GM12878 (cell line): ENCODE measurements around the gene MIER1. TPM values are rescaled to one million over a fixed set of nuclear protein-coding genes. Genes with fewer than 3 reads are reported as not detected.

ENCODE experiments used
- ATAC-seq: fragments of 200-7000 bp; cut with Tn5 transposase; 3 replicates; pipeline ENCODE4 v1.9.1; 2020; ENCODE audit warnings: mild to moderate bottlenecking, moderate library complexity
- BruUV-seq: library from RNA; stranded (reverse); fragments of 400-500 nt; replicated peaks from 2 replicates; lab custom pipeline; 2021; lab: Mats Ljungman, UMichigan
- CTCF ChIA-PET: fragments of 300-600 bp; sonication (Branson Sonifier 250); formaldehyde crosslinking; extraction: SDS; loops from one replicate; lab custom pipeline; 2021; ENCODE audit warnings: inconsistent platforms; lab: Yijun Ruan, JAX
- POLR2A ChIA-PET: fragments of 350-600 bp; formaldehyde crosslinking; extraction: SDS; loops from one replicate; lab custom pipeline; 2021; ENCODE audit warnings: inconsistent platforms; lab: Charles Lee
- RAD21 ChIA-PET: fragments of 300-600 bp; sonication (Branson Sonifier 250); formaldehyde crosslinking; loops from one replicate; lab custom pipeline; 2023; ENCODE audit warnings: antibody characterized with exemption; ENCODE audit not compliant: unreplicated experiment; lab: Charles Lee
- SMC1A ChIA-PET: fragments of 300-600 bp; sonication (Branson Sonifier 250); formaldehyde crosslinking; loops from one replicate; lab custom pipeline; 2023; ENCODE audit not compliant: unreplicated experiment, uncharacterized antibody; lab: Charles Lee
- DNase-seq: peaks from one replicate; pipeline ENCODE4 v3.0.0-alpha.2; 2011; ENCODE audit warnings: low read depth, low spot score
- FAIRE-seq: peaks from 3 replicates; lab custom pipeline; 2011; peaks lifted over from hg19 to GRCh38; lab: Jason Lieb, UNC
- H2AFZ ChIP-seq: 2 replicates; pipeline ENCODE4 v1.6.0; 2011; ENCODE audit warnings: low read depth, low read length, control low read depth; ENCODE audit not compliant: control insufficient read depth
- H3K27ac ChIP-seq: 2 replicates; pipeline ENCODE4 v1.5.1; 2011; ENCODE audit warnings: control low read depth; ENCODE audit not compliant: control insufficient read depth, insufficient read depth
- H3K27me3 ChIP-seq, 2 experiments: replicated peaks in 1 of 2; 2 replicates each; pipeline versions ENCODE4 v1.6.0 to v1.6.1; 2011; ENCODE audit warnings: low read length in 1 of 2; ENCODE audit not compliant: control insufficient read depth in 2 of 2, insufficient read depth in 2 of 2
- H3K36me3 ChIP-seq, 2 experiments: 2 replicates each; pipeline ENCODE4 v1.5.1; 2011; ENCODE audit warnings: low read length in 1 of 2; ENCODE audit not compliant: control insufficient read depth in 2 of 2, insufficient read depth in 2 of 2
- H3K4me1 ChIP-seq: 2 replicates; pipeline ENCODE4 v1.6.1; 2011; ENCODE audit warnings: mild to moderate bottlenecking, low read length, moderate library complexity, mixed read lengths; ENCODE audit not compliant: control insufficient read depth, insufficient read depth
- H3K4me2 ChIP-seq: 2 replicates; pipeline ENCODE4 v1.6.0; 2011; ENCODE audit warnings: control low read depth; ENCODE audit not compliant: control insufficient read depth, insufficient read depth
- H3K4me3 ChIP-seq: fragments of 200-600 bp; sonication (generic); 2 replicates; pipeline ENCODE4 v1.5.1; 2016
- H3K79me2 ChIP-seq: 2 replicates; pipeline ENCODE4 v1.6.0; 2011; ENCODE audit warnings: low read length; ENCODE audit not compliant: control insufficient read depth, insufficient read depth
- H3K9ac ChIP-seq: 2 replicates; pipeline ENCODE4 v1.8.0; 2011; ENCODE audit warnings: low read length, control low read depth, mixed read lengths; ENCODE audit not compliant: control insufficient read depth, insufficient read depth
- H3K9me3 ChIP-seq: replicated peaks from 3 replicates; pipeline ENCODE4 v1.5.1; 2011; ENCODE audit warnings: mild to moderate bottlenecking, low read length; ENCODE audit not compliant: control insufficient read depth, insufficient read depth
- H4K20me1 ChIP-seq: 2 replicates; pipeline ENCODE4 v1.6.0; 2011; ENCODE audit not compliant: control insufficient read depth, insufficient read depth
- BMI1 ChIP-seq: fragments of 450-650 bp; IDR thresholded peaks from 2 replicates; pipeline ENCODE4 v1.6.1; 2016; ENCODE audit warnings: mild to moderate bottlenecking, moderate library complexity, borderline replicate concordance
- CBX5 ChIP-seq: sonication (generic); IDR thresholded peaks from 2 replicates; pipeline ENCODE4 v1.6.1; 2016; ENCODE audit warnings: low read depth, moderate library complexity, mild to moderate bottlenecking, inconsistent platforms
- CREB1 ChIP-seq: IDR thresholded peaks from 2 replicates; pipeline ENCODE4 v1.6.1; 2012; ENCODE audit warnings: low read depth, mild to moderate bottlenecking, inconsistent platforms
- IRF4 ChIP-seq: IDR thresholded peaks from 2 replicates; pipeline ENCODE4 v1.6.1; 2011; ENCODE audit warnings: low read depth, low read length
- MEF2A ChIP-seq: IDR thresholded peaks from 2 replicates; pipeline ENCODE4 v1.6.1; 2011; ENCODE audit warnings: low read depth, mild to moderate bottlenecking, low read length, moderate library complexity; ENCODE audit not compliant: insufficient read depth
- NR2C1 ChIP-seq: fragments of 450-650 bp; IDR thresholded peaks from 2 replicates; pipeline ENCODE4 v1.6.1; 2017; ENCODE audit warnings: antibody characterized with exemption, mild to moderate bottlenecking, moderate library complexity
- PAX5 ChIP-seq: IDR thresholded peaks from 2 replicates; pipeline ENCODE4 v1.6.1; 2011; ENCODE audit warnings: low read depth, low read length, borderline replicate concordance
- POU2F2 ChIP-seq: IDR thresholded peaks from 3 replicates; pipeline ENCODE4 v1.6.1; 2011; ENCODE audit warnings: low read depth, mild to moderate bottlenecking, low read length, borderline replicate concordance
- PRDM15 ChIP-seq: fragments of 450-650 bp; formaldehyde crosslinking; IDR thresholded peaks from 2 replicates; pipeline ENCODE4 v1.4.0; 2020; ENCODE audit warnings: mild to moderate bottlenecking, moderate library complexity
- RUNX3 ChIP-seq: IDR thresholded peaks from 2 replicates; pipeline ENCODE4 v1.6.1; 2012; ENCODE audit warnings: low read length, inconsistent platforms
- USF1 ChIP-seq: IDR thresholded peaks from 2 replicates; pipeline ENCODE4 v1.6.1; 2011; ENCODE audit warnings: borderline replicate concordance, low read depth, mild to moderate bottlenecking, moderate library complexity, mixed read lengths, low read length; ENCODE audit not compliant: insufficient read depth; ENCODE audit errors: extremely low read length
- WGBS: methylation state at CpG from one replicate; pipeline ENCODE4 v1.1.6; 2016; ENCODE audit warnings: low lambda C conversion rate; ENCODE audit not compliant: insufficient replicate concordance, insufficient coverage; ENCODE audit errors: missing lambda C conversion rate; 5-methylcytosine and 5-hydroxymethylcytosine counted together
- in situ Hi-C: fragments of 300-500 bp; cut with MboI; formaldehyde crosslinking; loops from 9 replicates; pipeline ENCODE4 v1.14.3; 2018; ENCODE audit warnings: mixed read lengths
- intact Hi-C: fragments of 100-400 bp; cut with micrococcal nuclease; formaldehyde crosslinking; loops from one replicate; pipeline ENCODE4 v1.14.2; 2022; ENCODE audit not compliant: unreplicated experiment
- polyA plus RNA-seq, 11 experiments: library from polyadenylated mRNA; depleted of rRNA in 4 of 11; unstranded in 6 of 11; stranded (reverse) in 5 of 11; fragments of >200 nt; fragmentation: Nextera tagmentation in 4 of 11; fragmentation: Illumina TruSeq in 1 of 11; extraction: Ambion mirVana in 4 of 11; extraction: Trizol in 1 of 11; gene quantifications; 1 replicate in 1 of 11; 2 replicates in 10 of 11; pipeline versions ENCODE4 v1.2.1 to v1.2.3, GENCODE V29; 2011 to 2016; ENCODE audit warnings: inconsistent platforms in 2 of 11, missing spikeins in 2 of 11, low read depth in 1 of 11
- total RNA-seq, 4 experiments: library from RNA; depleted of rRNA in 3 of 4; stranded (reverse); fragments of >200 nt in 3 of 4; fragmentation: Illumina TruSeq in 1 of 4; extraction: Trizol in 1 of 4; gene quantifications; 2 replicates each; pipeline versions ENCODE4 v1.2.1 to v1.2.3, GENCODE V29; 2013 to 2021

The MIER1 gene
- total and polyA plus RNA-seq, 10 of the 15 experiments (the other 5 are each of a cell fraction or from before 2014, with no cell fraction given): 13.6 to 39.8 (median 25.7) TPM

DNA sequence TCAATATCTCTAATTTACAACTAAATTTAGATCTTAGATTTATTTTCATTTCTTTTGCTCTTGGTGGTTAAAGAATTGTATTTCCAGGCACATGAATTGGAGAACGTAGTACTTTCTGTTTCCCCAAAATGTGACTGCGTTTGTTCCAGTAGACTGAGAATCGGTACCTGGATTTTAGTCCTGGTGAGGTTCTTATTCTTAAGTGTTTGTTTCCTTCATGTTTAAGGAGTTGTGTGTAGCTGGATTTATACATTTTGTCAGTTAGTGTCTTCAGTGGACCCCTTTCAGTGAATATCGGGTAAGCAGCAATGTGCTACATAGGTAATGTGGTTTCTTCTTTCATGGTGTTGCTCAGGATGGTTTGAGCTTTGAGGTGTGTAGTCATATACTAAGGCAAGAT lies 6.8 kb downstream of the MIER1 start:
- 2% methylated on average over 4 of the region's 4 CpGs for WGBS
- H3K36me3 ChIP-seq: no peaks in the 10 kb centered on the region; a peak in 1 of 4 replicates
- in situ Hi-C loops: loop anchor here (25.0 kb wide), 2 partner anchors 544 to 669 kb away; no protein-coding TSS in a partner anchor
- FAIRE-seq (no peak), ATAC-seq (peak; percentile 26), DNase-seq (no peak)
- no peaks in the 10 kb centered on the region for H3K27me3 ChIP-seq
- no peaks in the 10 kb centered on the region for H3K4me1 ChIP-seq
- POLR2A ChIA-PET: interaction anchor here (1.2 to 1.8 kb wide), 4 partner anchors 12 to 258 kb away, joined by 3 to 6 read pairs (median 4); partner anchors contain the start of gene SLC35D1
- H4K20me1 ChIP-seq: no peaks in the 10 kb centered on the region
- peak overlapping the region; percentile 78 for H3K4me2 ChIP-seq
- H3K4me3 ChIP-seq: peak overlapping the region; percentile 92
- peak overlapping the region; percentile 95 for H3K9ac ChIP-seq
- no peak overlapping the region; the same call in 1 of the 2 replicates for H2AFZ ChIP-seq
- CTCF ChIA-PET: no interaction called here
- BruUV-seq: no TSS peak
- no peaks in the 10 kb centered on the region for H3K9me3 ChIP-seq
- RAD21 ChIA-PET: interaction anchor here (1.4 kb wide), 1 partner anchor 64 kb away, joined by 5 read pairs; no protein-coding TSS in a partner anchor
- TF ChIP-seq IRF4: no peak
- peak; percentile 55; the same call in 1 of the 2 replicates for TF ChIP-seq RUNX3
- intact Hi-C loops: loop anchor here (2.0 to 10.0 kb wide), 5 partner anchors 53 to 657 kb away; partner anchors contain the start of genes IL23R and SERBP1
- peaks cover 95% of the 10 kb centered on the region for H3K79me2 ChIP-seq
- peak overlapping the region; percentile 94 for H3K27ac ChIP-seq
- SMC1A ChIA-PET: no interaction called here

- Histone ChIP-seq H3K4me3 (peak overlapping the region; percentile 70), H3K4me2 (peak overlapping the region; percentile 78), H3K79me2 (peaks cover 95% of the 10 kb centered on the region), H3K4me1 (no peaks in the 10 kb centered on the region), H3K9me3 (no peaks in the 10 kb centered on the region), H3K36me3 (no peaks in the 10 kb centered on the region; a peak in 1 of 4 replicates), H4K20me1 (no peaks in the 10 kb centered on the region), H2AFZ (no peak overlapping the region), H3K9ac (peak overlapping the region; percentile 95), H3K27ac (peak overlapping the region; percentile 94), H3K27me3 (no peaks in the 10 kb centered on the region)
- CTCF ChIA-PET: interaction anchor here (0.9 kb wide), 1 partner anchor 217 kb away, joined by 3 read pairs; no protein-coding TSS in a partner anchor
- FAIRE-seq: no peak
- in situ Hi-C loops (loop anchor here (25.0 kb wide), 2 partner anchors 545 to 670 kb away; no protein-coding TSS in a partner anchor), intact Hi-C loops (loop anchor here (5.0 to 10.0 kb wide), 3 partner anchors 235 to 657 kb away; partner anchors contain the start of gene IL23R)
- WGBS: 0% methylated on average over 2 of the region's 2 CpGs
- POLR2A ChIA-PET: interaction anchor here (1.2 to 1.8 kb wide), 3 partner anchors 12 to 122 kb away, joined by 4 to 6 read pairs (median 5); partner anchors contain the start of gene SLC35D1
- BruUV-seq: no TSS peak
- no peak for ATAC-seq
- no peak for DNase-seq
- RAD21 ChIA-PET: interaction anchor here (1.4 kb wide), 1 partner anchor 64 kb away, joined by 5 read pairs; no protein-coding TSS in a partner anchor
- SMC1A ChIA-PET: no interaction called here
- no peak for TF ChIP-seq POU2F2
- TF ChIP-seq PRDM15 (CRISPR knock-in tag): no peak
- TF ChIP-seq MEF2A: no peak
- TF ChIP-seq NR2C1: no peak
- no peak for TF ChIP-seq BMI1
- no peak for TF ChIP-seq USF1
- no peak for TF ChIP-seq CREB1
- no peak for TF ChIP-seq CBX5
- TF ChIP-seq PAX5: no peak
Measured at GRCh38 chr1:66932291-66932690, 7.5 kb downstream of the MIER1 start.
